ENCODE results near the gene NHSL2.
"Not testable (repeated sequence)": the region's sequence is repeated elsewhere in the genome, so short reads cannot be mapped to it uniquely, and the experiment has no call there.

NHSL2 gene

GRCh38 chrX:72045552-72046277 lies 135.1 kb downstream of the NHSL2 start:
- no peak for DNase-seq

GRCh38 chrX:72046447-72046846 lies 135.8 kb downstream of the NHSL2 start:
- DNase-seq: no peak

- no peak for DNase-seq
Observed at GRCh38 chrX:72048510-72049455, 138.1 kb downstream of the NHSL2 start.

GRCh38 chrX:72050011-72050410 lies 139.4 kb downstream of the NHSL2 start:
- peak; percentile 51 for DNase-seq

- no peak for DNase-seq
Observed at GRCh38 chrX:72051589-72051988, 140.9 kb downstream of the NHSL2 start.

- DNase-seq: peak; percentile 39
Observed at GRCh38 chrX:72052415-72053090, 141.9 kb downstream of the NHSL2 start.

GRCh38 chrX:72053508-72053907 lies 142.9 kb downstream of the NHSL2 start:
- no peak for DNase-seq

- no peak for DNase-seq
Observed at GRCh38 chrX:72054779-72055489, 144.3 kb downstream of the NHSL2 start.

GRCh38 chrX:72057331-72057730 lies 146.7 kb downstream of the NHSL2 start:
- no peak for DNase-seq

GRCh38 chrX:72057849-72058248 lies 147.2 kb downstream of the NHSL2 start:
- DNase-seq: no peak

GRCh38 chrX:72058346-72058745 lies 147.7 kb downstream of the NHSL2 start:
- DNase-seq: not testable (repeated sequence)

- no peak for DNase-seq
Observed at GRCh38 chrX:72060196-72060920, 149.7 kb downstream of the NHSL2 start.

GRCh38 chrX:72060921-72061490 lies 150.4 kb downstream of the NHSL2 start:
- DNase-seq: peak; percentile 52

- DNase-seq: no peak
Observed at GRCh38 chrX:72062916-72063315, 152.3 kb downstream of the NHSL2 start.

- no peak for DNase-seq
Observed at GRCh38 chrX:72069350-72070160, 158.9 kb downstream of the NHSL2 start.

GRCh38 chrX:72071213-72071612 lies 160.6 kb downstream of the NHSL2 start:
- no peak for DNase-seq

GRCh38 chrX:72073633-72074032 lies 163.0 kb downstream of the NHSL2 start:
- no peak for DNase-seq

- no peak for DNase-seq
Observed at GRCh38 chrX:72078411-72078810, 167.8 kb downstream of the NHSL2 start.

GRCh38 chrX:72079607-72080006 lies 169.0 kb downstream of the NHSL2 start:
- no peak for DNase-seq

GRCh38 chrX:72080150-72080549 lies 169.5 kb downstream of the NHSL2 start:
- no peak for DNase-seq

GRCh38 chrX:72080800-72081199 lies 170.2 kb downstream of the NHSL2 start:
- no peak for DNase-seq

Measured in fibroblast of upper back skin (primary cell).